Breast epithelium (tissue), 4 donors: ENCODE data around the gene ZC2HC1B. TPM values are rescaled to one million over a fixed set of nuclear protein-coding genes. Genes with fewer than 3 reads are reported as not detected.
"Not testable (repeated sequence)": the region's sequence is repeated elsewhere in the genome, so short reads cannot be mapped to it uniquely, and the experiment has no call there.

Experiments used
- DNase-seq, 2 donors: peaks; one replicate each; pipeline ENCODE4 v3.0.0-alpha.2; 2019; ENCODE audit warnings: low spot score in 2 of 2
- H3K27ac ChIP-seq, 2 donors: fragments of 200-600 bp; sonication (generic) in 1 of 2; one replicate each; pipeline ENCODE4 v1.5.1; 2016 to 2019; ENCODE audit warnings: mild to moderate bottlenecking in 1 of 2
- H3K27me3 ChIP-seq, 2 donors: fragments of 200-600 bp; sonication (generic) in 1 of 2; one replicate each; pipeline versions ENCODE4 v1.5.1 to v1.6.0; 2017 to 2019; ENCODE audit warnings: control low read depth in 1 of 2, mild to moderate bottlenecking in 1 of 2
- H3K36me3 ChIP-seq: fragments of 200-600 bp; one replicate; pipeline ENCODE4 v1.5.1; 2019
- H3K4me1 ChIP-seq, 2 donors: fragments of 200-600 bp; sonication (generic); one replicate each; pipeline ENCODE4 v1.5.1; 2016 to 2019; ENCODE audit warnings: control low read depth in 1 of 2
- H3K4me3 ChIP-seq, 3 donors: fragments of 200-600 bp; sonication (generic); 1 replicate in 2 of 3; 2 replicates in 1 of 3; pipeline ENCODE4 v1.5.1; 2016 to 2019; ENCODE audit warnings: mild to moderate bottlenecking in 3 of 3, moderate library complexity in 2 of 3
- H3K9me3 ChIP-seq, 2 donors: fragments of 200-600 bp; sonication (generic) in 1 of 2; one replicate each; pipeline ENCODE4 v1.5.1; 2016 to 2019; ENCODE audit warnings: control low read depth in 1 of 2
- POLR2A ChIP-seq: fragments of 450-650 bp; IDR thresholded peaks from one replicate; pipeline ENCODE4 v1.6.1; 2016; ENCODE audit warnings: antibody characterized with exemption, mild to moderate bottlenecking, moderate library complexity
- POLR2AphosphoS5 ChIP-seq, 3 donors: sonication (generic); formaldehyde crosslinking; IDR thresholded peaks; one replicate each; pipeline ENCODE4 v1.6.1; 2017; ENCODE audit warnings: antibody characterized with exemption in 3 of 3
- intact Hi-C: fragments of 100-400 bp; cut with DNase I; formaldehyde crosslinking; loops from one replicate; pipeline ENCODE4 v1.15.1; 2023; ENCODE audit warnings: low total_unique reads
- total RNA-seq, 3 donors: library from RNA; depleted of rRNA; stranded (reverse); fragments of >200 nt; gene quantifications; one replicate each; pipeline ENCODE4 v1.1.0, GENCODE V29; 2016
- TF ChIP-seq, protein P1 (sequence below), 3 donors: fragments of 450-650 bp; IDR thresholded peaks; one replicate each; pipeline ENCODE4 v1.5.1; 2016 to 2017; ENCODE audit warnings: antibody characterized with exemption in 3 of 3, mild to moderate bottlenecking in 3 of 3, moderate library complexity in 3 of 3

ZC2HC1B gene
- total RNA-seq, 3 donors from 2014 or later = not detected

DNA sequence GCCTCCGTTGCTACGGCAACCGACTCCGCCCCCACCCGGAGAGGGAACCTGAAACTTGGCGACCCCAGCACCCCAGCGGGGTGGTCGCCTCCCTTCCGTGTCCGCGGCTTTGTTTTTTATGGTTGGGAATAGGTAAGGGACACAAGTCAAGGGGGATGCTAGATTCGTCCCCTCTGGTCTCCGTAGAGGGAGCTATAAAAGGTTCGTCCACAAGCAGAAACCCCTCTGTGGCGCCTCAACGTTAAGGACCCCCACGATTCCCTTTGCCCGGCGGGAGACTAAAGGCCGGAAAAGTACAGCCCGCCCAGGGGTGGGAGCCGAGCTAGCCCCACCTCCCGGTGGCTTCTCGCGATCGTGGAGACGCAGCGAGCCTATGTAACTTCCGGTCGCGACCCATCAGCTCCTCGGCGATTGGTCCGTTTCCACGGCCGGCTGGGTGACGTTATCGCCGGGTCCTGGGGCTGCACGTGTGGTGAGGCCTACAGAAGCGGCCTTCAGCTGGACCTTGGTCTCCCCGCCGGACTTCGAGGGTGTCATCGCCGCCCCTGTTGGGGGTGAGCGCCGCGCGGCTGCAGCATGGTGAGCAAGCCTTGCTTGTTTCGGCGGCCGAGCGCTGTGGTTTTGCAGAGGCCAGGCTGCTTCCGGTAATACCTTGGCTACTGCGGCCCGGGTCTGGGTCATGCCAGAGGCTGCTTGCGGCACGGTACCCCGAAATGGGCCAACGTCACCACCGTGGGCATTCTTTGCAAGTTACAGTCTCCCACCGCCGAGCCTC lies 21.2 kb upstream of the ZC2HC1B start, which contains the start of gene LTV1:
Gene LTV1, plus strand, starts transcription at position 437 of the 775 bp plus-strand sequence. Its CDS starts 140 bp downstream, at position 577.
- Histone ChIP-seq H3K27ac (peak within 1 kb of the TSS; percentile 95 to 98), H3K27me3 (no peaks in the 10 kb centered on the region), H3K4me3 (peak within 1 kb of the TSS; percentile 66 to 80 (median 75)), H3K9me3 (no peaks in the 10 kb centered on the region), H3K4me1 (peaks cover 0 to 8% of the 10 kb centered on the region in 2 donors), H3K36me3 (no peaks in the 10 kb centered on the region)
- TF ChIP-seq POLR2A (peak; percentile 50), POLR2AphosphoS5 (IDR thresholded peaks at IDR 0.05) (peak; percentile 70 to 80 (median 75))
- TF ChIP-seq, protein P1, sequence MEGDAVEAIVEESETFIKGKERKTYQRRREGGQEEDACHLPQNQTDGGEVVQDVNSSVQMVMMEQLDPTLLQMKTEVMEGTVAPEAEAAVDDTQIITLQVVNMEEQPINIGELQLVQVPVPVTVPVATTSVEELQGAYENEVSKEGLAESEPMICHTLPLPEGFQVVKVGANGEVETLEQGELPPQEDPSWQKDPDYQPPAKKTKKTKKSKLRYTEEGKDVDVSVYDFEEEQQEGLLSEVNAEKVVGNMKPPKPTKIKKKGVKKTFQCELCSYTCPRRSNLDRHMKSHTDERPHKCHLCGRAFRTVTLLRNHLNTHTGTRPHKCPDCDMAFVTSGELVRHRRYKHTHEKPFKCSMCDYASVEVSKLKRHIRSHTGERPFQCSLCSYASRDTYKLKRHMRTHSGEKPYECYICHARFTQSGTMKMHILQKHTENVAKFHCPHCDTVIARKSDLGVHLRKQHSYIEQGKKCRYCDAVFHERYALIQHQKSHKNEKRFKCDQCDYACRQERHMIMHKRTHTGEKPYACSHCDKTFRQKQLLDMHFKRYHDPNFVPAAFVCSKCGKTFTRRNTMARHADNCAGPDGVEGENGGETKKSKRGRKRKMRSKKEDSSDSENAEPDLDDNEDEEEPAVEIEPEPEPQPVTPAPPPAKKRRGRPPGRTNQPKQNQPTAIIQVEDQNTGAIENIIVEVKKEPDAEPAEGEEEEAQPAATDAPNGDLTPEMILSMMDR (IDR thresholded peaks at IDR 0.05) = peak in 1 of 3 donors; percentile 18
- intact Hi-C loops = loop anchor here (5.0 kb wide), 1 partner anchor 896 kb away; the partner anchor contains the start of gene HIVEP2
- peak; percentile 94 for DNase-seq

DNA sequence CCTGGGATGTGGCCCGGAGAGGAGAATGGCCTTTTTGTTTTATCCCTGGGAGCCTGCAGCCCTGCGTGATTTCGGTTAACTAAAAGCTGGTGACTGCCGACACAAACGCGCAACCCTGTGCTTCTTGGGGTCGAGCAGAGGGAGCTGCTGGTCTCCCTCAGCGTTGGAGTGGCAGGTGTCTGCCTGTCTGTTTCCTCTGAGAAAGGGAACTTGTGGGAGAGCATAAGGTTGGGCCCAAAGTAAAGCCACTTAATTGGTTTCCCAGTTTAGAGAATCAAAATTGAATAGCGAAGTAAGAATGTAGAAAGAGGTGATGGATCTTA lies 20.6 kb upstream of the ZC2HC1B start:
- intact Hi-C loops = loop anchor here (5.0 kb wide), 1 partner anchor 896 kb away; the partner anchor contains the start of gene HIVEP2
- Histone ChIP-seq H3K36me3 (no peaks in the 10 kb centered on the region), H3K9me3 (no peaks in the 10 kb centered on the region), H3K4me3 (peak overlapping the region; percentile 66 to 80 (median 75)), H3K27ac (peak overlapping the region; percentile 95 to 98), H3K27me3 (no peaks in the 10 kb centered on the region), H3K4me1 (peaks cover 0 to 8% of the 10 kb centered on the region in 2 donors)
- TF ChIP-seq, protein P1 (IDR thresholded peaks at IDR 0.05) = no peak
- TF ChIP-seq POLR2A = no peak
- no peak for TF ChIP-seq POLR2AphosphoS5 (IDR thresholded peaks at IDR 0.05)
- no peak for DNase-seq

GRCh38 chr6:143844006-143844405 lies 20.3 kb upstream of the ZC2HC1B start:
- Histone ChIP-seq H3K9me3 (no peaks in the 10 kb centered on the region), H3K36me3 (no peaks in the 10 kb centered on the region), H3K4me1 (peaks cover 0 to 8% of the 10 kb centered on the region in 2 donors), H3K27me3 (no peaks in the 10 kb centered on the region), H3K27ac (peak overlapping the region; percentile 95 to 98), H3K4me3 (peak overlapping the region; percentile 66 to 80 (median 75))
- no peak for TF ChIP-seq POLR2AphosphoS5 (IDR thresholded peaks at IDR 0.05)
- TF ChIP-seq POLR2A = no peak
- TF ChIP-seq, protein P1 (IDR thresholded peaks at IDR 0.05) = no peak
- DNase-seq = no peak
- intact Hi-C loops = loop anchor here (5.0 kb wide), 1 partner anchor 897 kb away; the partner anchor contains the start of gene HIVEP2

DNA sequence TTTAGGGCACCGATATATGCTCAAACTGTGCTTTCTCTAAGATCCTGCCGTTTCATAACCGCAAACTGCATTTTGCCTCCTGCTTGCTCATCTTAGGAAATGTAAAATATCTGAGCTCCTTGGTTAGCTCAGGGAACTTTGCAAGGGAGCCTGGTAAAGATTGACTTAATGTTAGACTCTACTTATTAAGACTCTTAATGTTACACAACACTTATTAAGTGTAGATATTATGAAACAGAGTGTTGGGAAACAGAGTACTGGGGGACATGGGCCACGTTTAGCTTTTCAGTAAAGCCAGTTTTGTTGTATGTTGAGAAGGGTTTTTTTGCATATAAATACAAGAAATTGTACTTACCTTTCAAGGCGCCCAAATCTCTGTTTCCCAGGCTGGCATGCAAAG lies 19.2 kb upstream of the ZC2HC1B start:
- no peak overlapping the region for H3K27ac ChIP-seq
- H3K4me3 ChIP-seq = no peak overlapping the region
- no peak for DNase-seq
- H3K4me1 ChIP-seq = peaks cover 0 to 8% of the 10 kb centered on the region in 2 donors
- H3K9me3 ChIP-seq = no peaks in the 10 kb centered on the region
- no peaks in the 10 kb centered on the region for H3K36me3 ChIP-seq
- TF ChIP-seq POLR2AphosphoS5 (IDR thresholded peaks at IDR 0.05) (no peak), POLR2A (no peak)
- TF ChIP-seq, protein P1 (IDR thresholded peaks at IDR 0.05) = no peak
- intact Hi-C loops = no loop called here
- H3K27me3 ChIP-seq = no peaks in the 10 kb centered on the region

DNA sequence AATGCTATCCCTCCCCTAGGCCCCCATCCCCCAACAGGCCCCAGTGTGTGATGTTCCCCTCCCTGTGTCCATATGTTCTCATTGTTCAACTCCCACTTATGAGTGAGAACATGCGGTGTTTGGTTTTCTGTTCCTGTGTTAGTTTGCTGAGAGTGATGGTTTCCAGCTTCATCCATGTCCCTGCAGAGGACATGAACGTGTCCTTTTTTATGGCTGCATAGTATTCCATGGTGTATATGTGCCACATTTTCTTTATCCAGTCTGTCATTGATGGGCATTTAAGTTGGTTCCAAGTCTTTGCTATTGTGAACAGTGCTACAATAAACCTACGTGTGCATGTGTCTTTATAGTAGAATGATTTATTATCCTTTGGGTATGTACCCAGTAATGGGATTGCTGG lies 12.6 kb upstream of the ZC2HC1B start:
- H3K9me3 ChIP-seq, DNase-seq, H3K27me3 ChIP-seq, H3K36me3 ChIP-seq, H3K27ac ChIP-seq, intact Hi-C loops, H3K4me3 ChIP-seq, H3K4me1 ChIP-seq: not testable (repeated sequence)

GRCh38 chr6:143855057-143855456 lies 9.2 kb upstream of the ZC2HC1B start:
- H3K9me3 ChIP-seq, H3K27me3 ChIP-seq, H3K4me1 ChIP-seq, intact Hi-C loops, DNase-seq, H3K4me3 ChIP-seq, H3K27ac ChIP-seq: not testable (repeated sequence)
- H3K36me3 ChIP-seq = peaks cover 11% of the 10 kb centered on the region

DNA sequence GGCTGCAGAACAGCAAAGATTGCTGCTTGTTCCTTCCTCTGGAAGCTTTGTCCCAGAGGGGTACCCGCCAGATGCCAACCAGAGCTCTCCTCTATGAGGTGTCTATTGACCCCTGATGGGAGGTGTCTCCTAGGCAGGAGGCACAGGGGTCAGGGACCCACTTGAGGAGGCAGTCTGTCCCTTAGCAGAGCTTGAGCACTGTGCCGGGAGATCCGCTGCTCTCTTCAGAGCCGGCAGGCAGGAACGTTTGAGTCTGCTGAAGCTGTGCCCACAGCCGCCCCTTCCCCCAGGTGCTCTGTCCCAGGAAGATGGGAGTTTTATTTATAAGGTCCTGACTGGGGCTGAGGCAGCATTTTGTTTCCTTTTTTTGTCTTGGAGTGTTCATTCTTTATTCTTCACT lies 7.5 kb upstream of the ZC2HC1B start:
- H3K9me3 ChIP-seq, H3K4me3 ChIP-seq, H3K27ac ChIP-seq, DNase-seq, H3K4me1 ChIP-seq, intact Hi-C loops, H3K27me3 ChIP-seq: not testable (repeated sequence)
- H3K36me3 ChIP-seq = peaks cover 11% of the 10 kb centered on the region
